ENCODE measurements around the gene NMRK1. TPM values are rescaled to one million over a fixed set of nuclear protein-coding genes. Genes with fewer than 3 reads are reported as not detected.

NMRK1 gene
- total RNA-seq, 6 donors from 2014 or later = 17.5 to 46.6 (median 27.3) TPM

DNA sequence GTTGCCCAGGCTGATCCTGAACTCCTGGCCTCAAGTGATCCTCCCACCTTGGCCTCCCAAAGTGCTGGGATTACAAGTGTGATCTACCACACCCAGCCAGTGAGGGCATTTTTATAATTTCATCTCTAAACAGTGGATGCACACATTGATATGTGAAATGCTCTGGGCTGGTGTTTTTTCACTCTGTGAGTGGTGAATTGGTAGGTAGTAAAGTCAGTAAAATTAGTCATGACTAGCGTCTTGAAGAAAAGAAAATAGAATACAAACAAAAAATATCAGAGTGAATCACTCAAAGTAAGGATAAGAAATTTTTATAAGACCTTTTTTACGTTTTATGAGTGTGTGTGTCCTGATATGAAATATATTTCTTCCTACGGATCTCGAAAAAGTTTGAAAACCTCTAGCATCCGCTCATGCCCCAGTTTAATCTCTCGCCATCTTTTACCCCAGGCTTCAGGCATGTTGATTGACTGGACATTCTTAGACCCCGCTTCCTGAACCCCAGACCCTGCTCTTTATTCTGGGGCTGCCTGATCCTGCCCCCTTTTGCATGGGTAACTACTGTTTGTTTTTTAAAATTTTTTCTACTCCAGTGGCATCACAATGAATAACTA lies 14.3 kb upstream of the NMRK1 start:
- H3K27ac ChIP-seq = peak overlapping the region in 3 of 4 donors; percentile 41 to 48 (median 46)
- 91 to 94% methylated on average over 7 of the region's 7 CpGs for WGBS, 2 donors
- no peak for ATAC-seq (ENCODE audit: low FRiP score in 2 of 2)
- H3K4me1 ChIP-seq = peaks cover 30 to 64% (median 54%) of the 10 kb centered on the region in 4 donors
- H3K27me3 ChIP-seq = no peaks in the 10 kb centered on the region
- H3K9me3 ChIP-seq = no peaks in the 10 kb centered on the region
- TF ChIP-seq, protein P1, sequence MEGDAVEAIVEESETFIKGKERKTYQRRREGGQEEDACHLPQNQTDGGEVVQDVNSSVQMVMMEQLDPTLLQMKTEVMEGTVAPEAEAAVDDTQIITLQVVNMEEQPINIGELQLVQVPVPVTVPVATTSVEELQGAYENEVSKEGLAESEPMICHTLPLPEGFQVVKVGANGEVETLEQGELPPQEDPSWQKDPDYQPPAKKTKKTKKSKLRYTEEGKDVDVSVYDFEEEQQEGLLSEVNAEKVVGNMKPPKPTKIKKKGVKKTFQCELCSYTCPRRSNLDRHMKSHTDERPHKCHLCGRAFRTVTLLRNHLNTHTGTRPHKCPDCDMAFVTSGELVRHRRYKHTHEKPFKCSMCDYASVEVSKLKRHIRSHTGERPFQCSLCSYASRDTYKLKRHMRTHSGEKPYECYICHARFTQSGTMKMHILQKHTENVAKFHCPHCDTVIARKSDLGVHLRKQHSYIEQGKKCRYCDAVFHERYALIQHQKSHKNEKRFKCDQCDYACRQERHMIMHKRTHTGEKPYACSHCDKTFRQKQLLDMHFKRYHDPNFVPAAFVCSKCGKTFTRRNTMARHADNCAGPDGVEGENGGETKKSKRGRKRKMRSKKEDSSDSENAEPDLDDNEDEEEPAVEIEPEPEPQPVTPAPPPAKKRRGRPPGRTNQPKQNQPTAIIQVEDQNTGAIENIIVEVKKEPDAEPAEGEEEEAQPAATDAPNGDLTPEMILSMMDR (IDR thresholded peaks at IDR 0.05) = no peak
- TF ChIP-seq POLR2A (IDR thresholded peaks at IDR 0.05) (no peak), EP300 (IDR thresholded peaks at IDR 0.05) (no peak), POLR2AphosphoS5 (IDR thresholded peaks at IDR 0.05) (no peak)
- no peak overlapping the region for H3K4me3 ChIP-seq
- no peaks in the 10 kb centered on the region for H3K36me3 ChIP-seq
- no peak for DNase-seq

DNA sequence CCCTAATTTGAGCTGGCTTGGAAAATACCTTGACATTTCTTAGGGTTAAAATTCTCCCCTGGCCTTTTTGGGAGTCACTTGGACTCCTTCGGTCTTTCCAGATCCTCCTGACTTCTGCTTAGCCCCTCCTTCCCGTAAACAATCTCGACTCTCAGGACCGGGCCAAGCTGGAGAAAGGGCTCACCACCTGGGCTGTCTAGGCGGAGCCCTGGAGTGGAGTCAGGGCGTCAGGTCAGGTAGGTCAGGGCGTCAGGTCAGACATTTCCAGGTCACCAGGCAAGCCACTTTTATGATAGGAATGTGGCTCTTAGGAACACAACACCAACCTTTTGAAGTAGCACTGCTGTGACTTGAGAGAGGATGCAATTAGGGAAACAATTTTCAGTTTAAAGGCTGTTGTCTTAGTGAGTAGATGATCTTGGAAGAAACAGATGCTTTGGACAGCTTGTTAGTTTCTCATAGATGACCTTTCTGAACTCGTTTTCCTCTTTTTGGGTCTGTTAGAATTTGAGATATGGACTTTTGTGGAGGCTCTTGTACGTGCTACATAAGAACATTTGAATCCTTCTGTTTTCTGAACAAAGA lies 13.1 kb upstream of the NMRK1 start:
- DNase-seq (peak in 1 of 2 donors; percentile 78), ATAC-seq (ENCODE audit: low FRiP score in 2 of 2) (peak; percentile 60 to 81)
- 51 to 52% methylated on average over 9 of the region's 9 CpGs for WGBS, 2 donors
- no peak for TF ChIP-seq EP300 (IDR thresholded peaks at IDR 0.05)
- TF ChIP-seq, protein P1 (IDR thresholded peaks at IDR 0.05) = no peak
- no peak for TF ChIP-seq POLR2A (IDR thresholded peaks at IDR 0.05)
- peak in 1 of 2 donors; percentile 16 for TF ChIP-seq POLR2AphosphoS5 (IDR thresholded peaks at IDR 0.05)
- no peaks in the 10 kb centered on the region for H3K36me3 ChIP-seq
- H3K27me3 ChIP-seq = no peaks in the 10 kb centered on the region
- H3K9me3 ChIP-seq = no peaks in the 10 kb centered on the region
- no peak overlapping the region for H3K4me3 ChIP-seq
- H3K27ac ChIP-seq = peak overlapping the region; percentile 36 to 52 (median 44)
- peaks cover 26 to 68% (median 52%) of the 10 kb centered on the region in 4 donors for H3K4me1 ChIP-seq

DNA sequence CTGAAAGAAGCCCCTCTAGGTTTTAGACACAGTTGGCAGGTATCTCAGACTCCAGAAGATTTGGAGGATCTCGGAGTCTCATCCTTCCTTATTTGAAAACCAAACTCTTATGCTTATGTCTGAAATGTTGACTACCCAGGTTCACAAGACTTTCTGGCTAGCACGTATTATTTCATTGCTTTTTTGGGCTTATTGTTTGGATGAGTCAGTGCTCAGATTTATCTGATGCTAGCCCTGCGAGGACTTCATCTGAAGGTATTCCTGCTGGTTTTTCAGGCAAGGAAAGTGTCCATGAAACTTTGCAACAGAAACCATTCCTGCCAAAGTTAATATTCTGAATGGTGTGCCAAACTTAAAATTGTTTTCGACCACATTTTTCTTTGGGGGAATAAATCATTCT lies 8.8 kb upstream of the NMRK1 start:
- Histone ChIP-seq H3K27me3 (no peaks in the 10 kb centered on the region), H3K27ac (peak overlapping the region in 1 of 4 donors; percentile 18), H3K36me3 (no peaks in the 10 kb centered on the region), H3K9me3 (no peaks in the 10 kb centered on the region), H3K4me1 (peaks cover 47 to 83% (median 65%) of the 10 kb centered on the region in 4 donors), H3K4me3 (no peak overlapping the region)
- ATAC-seq (ENCODE audit: low FRiP score in 2 of 2) (no peak), DNase-seq (no peak)
- WGBS, 2 donors = 64 to 85% methylated on average over 4 of the region's 4 CpGs
- no peak for TF ChIP-seq POLR2AphosphoS5 (IDR thresholded peaks at IDR 0.05)
- TF ChIP-seq, protein P1 (IDR thresholded peaks at IDR 0.05) = no peak
- TF ChIP-seq POLR2A (IDR thresholded peaks at IDR 0.05) = no peak
- TF ChIP-seq EP300 (IDR thresholded peaks at IDR 0.05) = no peak

DNA sequence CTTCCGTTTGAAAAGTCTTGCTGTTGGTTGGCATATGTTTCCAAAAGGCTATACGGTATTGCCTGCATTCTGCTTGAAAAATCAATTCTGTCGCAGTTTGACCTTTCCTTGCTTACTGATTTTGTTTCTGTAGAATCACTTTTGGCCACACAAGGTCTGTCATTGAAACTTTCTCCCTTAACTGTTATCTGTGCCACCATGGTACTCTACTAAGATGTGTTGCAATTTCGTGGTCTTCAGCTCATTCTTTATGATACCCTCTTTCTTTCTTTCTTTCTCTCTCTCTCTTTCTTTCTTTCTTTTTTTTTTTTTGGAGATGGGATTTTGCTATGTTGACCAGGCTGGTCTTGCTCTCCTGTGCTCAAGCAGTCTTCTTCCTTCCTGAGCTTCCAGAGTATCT lies 4.8 kb upstream of the NMRK1 start:
- no peaks in the 10 kb centered on the region for H3K9me3 ChIP-seq
- no peak overlapping the region for H3K4me3 ChIP-seq
- H3K27ac ChIP-seq = no peak overlapping the region
- TF ChIP-seq POLR2A (IDR thresholded peaks at IDR 0.05) = no peak
- no peak for TF ChIP-seq POLR2AphosphoS5 (IDR thresholded peaks at IDR 0.05)
- no peak for TF ChIP-seq EP300 (IDR thresholded peaks at IDR 0.05)
- TF ChIP-seq, protein P1 (IDR thresholded peaks at IDR 0.05) = no peak
- H3K27me3 ChIP-seq = no peaks in the 10 kb centered on the region
- DNase-seq (no peak), ATAC-seq (ENCODE audit: low FRiP score in 2 of 2) (no peak)
- H3K4me1 ChIP-seq = peaks cover 50 to 75% (median 59%) of the 10 kb centered on the region in 4 donors
- no peaks in the 10 kb centered on the region for H3K36me3 ChIP-seq
- 78 to 83% methylated on average over 4 of the region's 4 CpGs for WGBS, 2 donors

All from upper lobe of left lung (tissue), 6 donors.